ENCODE results near the gene LMF1.

- TF ChIP-seq CTCF (IDR thresholded peaks at IDR 0.05) (peak in 1 of 4 experiments; percentile 14), POLR2A (IDR thresholded peaks at IDR 0.05) (peak; percentile 13 to 63)
Measured at GRCh38 chr16:807347-808084, 163.3 kb downstream of the LMF1 start.
